PC-9 (cell line): ENCODE measurements around the gene CDK12.

Experiments used
- CTCF ChIP-seq: fragments of 200-600 bp; sonication (generic); conservative IDR thresholded peaks from 2 replicates; pipeline ENCODE4 v1.6.1; 2017; ENCODE audit warnings: mixed run types, antibody characterized with exemption, mild to moderate bottlenecking, moderate library complexity
- EZH2 ChIP-seq: fragments of 200-600 bp; sonication (generic); IDR thresholded peaks from 2 replicates; pipeline ENCODE4 v1.8.0; 2017; ENCODE audit warnings: antibody characterized with exemption, low read depth

GRCh38 chr17:39566094-39566850, 105.0 kb downstream of the CDK12 start:
- no peak for TF ChIP-seq CTCF
- no peak for TF ChIP-seq EZH2
